NCI-H345 treated with DMSO at 0.1 percent for 48 hours (cell line): ENCODE data around the gene NNAT.

Source experiments
- DNase-seq: peaks from one replicate; lab custom pipeline; 2025; ENCODE audit not compliant: unreplicated experiment; lab: John Stamatoyannopoulos, UW

NNAT gene

GRCh38 chr20:37523911-37524700 lies 3.1 kb downstream of the NNAT start:
- no peak for DNase-seq

GRCh38 chr20:37524859-37525708 lies 4.0 kb downstream of the NNAT start:
- DNase-seq = no peak

- DNase-seq = no peak
These were observed 4.8 kb downstream of the NNAT start for GRCh38 chr20:37525810-37526209.

GRCh38 chr20:37526238-37526838 lies 5.3 kb downstream of the NNAT start:
- peak; percentile 16 for DNase-seq

GRCh38 chr20:37526839-37527637 lies 6.0 kb downstream of the NNAT start:
- no peak for DNase-seq

- DNase-seq = peak; percentile 95
These were observed 6.8 kb downstream of the NNAT start, which contains the start of gene BLCAP for GRCh38 chr20:37527638-37528445. Gene BLCAP (minus strand): TSS chr20:37527876. CDS start chr20:37519174, 8,702 bp downstream.

GRCh38 chr20:37528446-37529213 lies 7.6 kb downstream of the NNAT start:
- DNase-seq = no peak

DNA sequence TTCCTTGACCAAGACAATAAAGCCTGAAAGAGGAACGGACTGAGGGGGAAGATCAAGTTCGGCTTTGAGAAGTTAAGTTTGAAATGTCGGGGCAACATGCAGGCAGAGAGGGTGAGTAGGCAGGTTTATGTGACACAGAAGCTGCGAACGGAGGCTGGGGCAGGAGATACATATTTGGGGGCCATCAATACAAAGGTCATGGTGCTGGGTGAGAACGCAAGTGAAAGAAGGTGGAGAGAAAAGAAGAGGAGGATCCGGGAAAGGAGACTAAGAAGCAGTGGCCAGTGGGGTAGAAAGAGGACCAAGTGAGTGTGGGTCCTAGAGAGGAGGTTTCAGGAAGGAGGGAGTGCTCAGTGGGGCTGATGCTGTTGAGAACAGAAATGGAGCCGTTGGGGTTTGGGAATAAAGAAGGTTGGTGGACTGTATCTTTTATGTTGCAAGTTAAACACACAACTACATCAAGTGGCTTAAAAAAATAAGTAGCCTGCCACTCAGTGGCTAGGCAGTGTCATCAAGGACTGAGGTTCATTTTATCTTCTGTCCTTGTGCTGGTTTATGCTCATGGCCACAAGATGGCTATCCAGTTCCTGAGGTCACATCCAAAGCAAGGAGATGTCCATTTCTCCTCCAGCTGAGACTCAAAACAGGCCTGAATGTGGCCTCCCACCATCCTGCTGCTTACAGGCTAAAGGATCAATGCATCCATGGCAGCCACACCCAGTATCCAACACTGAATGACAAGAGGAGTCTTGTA lies 8.3 kb downstream of the NNAT start:
- DNase-seq = no peak

GRCh38 chr20:37529968-37530600 lies 9.0 kb downstream of the NNAT start:
- no peak for DNase-seq

- DNase-seq = no peak
These were observed 9.6 kb downstream of the NNAT start for GRCh38 chr20:37530696-37531095.

DNA sequence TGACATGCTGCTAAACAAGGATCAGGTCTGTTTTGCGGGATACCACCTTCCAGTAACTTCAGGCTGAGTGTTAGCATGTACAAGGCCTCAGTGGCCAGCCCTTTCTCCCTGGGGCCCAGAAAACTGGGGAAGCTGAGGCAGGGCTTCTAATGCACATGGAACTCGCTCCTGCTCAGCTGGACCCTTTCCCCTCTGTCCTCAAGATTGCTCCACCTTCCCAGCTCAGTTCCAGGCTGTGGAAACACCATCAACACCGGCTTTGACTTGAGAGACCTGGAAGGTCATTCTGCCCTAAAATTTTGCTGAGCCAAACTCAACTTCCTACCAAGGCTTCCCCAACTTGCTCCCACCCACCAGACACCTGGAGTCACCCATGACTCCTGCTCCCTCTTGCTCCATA lies 10.8 kb downstream of the NNAT start:
- DNase-seq = no peak

DNA sequence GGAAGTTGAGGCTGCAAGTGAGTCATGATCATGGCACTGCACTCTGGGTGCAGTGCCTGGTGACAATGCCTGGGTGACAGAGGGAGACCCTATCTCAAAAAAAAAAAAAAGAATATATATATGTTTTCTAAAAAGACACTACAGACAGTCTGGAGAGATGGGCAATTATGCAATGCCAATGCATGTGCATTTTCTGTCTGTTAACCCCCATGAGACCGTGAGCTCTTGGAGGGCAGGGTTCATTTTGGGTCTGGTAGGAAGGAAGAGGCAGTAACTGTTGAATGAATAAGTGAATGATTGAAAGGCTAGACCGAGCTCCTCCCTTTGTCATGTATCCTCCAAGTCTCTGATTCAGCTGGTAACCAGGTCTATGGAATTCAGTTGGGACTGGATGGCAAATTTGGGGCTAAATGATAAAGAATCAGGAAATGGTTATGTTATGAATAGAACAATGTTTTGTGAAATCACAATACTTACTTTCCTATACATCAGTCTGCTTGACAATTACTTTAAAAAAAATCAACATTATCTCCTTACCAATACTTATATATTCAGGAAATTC lies 12.2 kb downstream of the NNAT start:
- DNase-seq = no peak

DNA sequence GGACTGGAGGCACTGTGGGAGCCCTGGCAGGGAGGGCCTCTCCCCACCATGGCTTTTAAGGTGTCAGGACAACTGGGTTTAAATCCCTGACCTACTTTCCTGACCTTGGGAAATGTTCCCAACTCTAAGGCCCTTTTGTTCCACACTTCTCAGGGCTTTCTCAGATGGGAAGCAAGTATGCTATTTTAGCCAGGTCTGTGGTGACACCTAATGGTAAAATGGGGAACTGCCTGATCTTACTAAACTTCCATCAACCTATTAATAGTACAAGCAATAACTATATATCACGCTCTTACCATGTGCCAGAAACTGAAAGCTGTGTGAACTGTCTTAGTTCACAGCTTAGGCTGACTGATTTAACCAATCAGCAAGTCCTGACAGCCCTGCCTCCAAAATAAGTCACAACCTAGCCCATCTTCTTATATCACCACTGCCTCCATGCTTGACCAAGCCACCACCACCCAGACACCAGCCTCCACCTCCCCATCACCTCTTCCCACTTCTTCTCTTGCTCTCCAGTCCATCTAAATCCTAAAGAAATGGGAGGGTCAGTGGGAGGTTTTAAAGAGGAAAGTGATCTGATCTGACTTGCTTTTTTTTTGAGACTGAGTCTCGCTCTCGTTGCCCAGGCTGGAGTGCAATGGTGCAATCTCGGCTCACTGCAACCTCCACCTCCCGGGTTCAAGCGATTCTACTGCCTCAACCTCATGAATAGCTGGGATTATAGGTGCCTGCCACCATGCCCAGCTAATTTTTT lies 13.5 kb downstream of the NNAT start:
- DNase-seq = peak; percentile 77

DNA sequence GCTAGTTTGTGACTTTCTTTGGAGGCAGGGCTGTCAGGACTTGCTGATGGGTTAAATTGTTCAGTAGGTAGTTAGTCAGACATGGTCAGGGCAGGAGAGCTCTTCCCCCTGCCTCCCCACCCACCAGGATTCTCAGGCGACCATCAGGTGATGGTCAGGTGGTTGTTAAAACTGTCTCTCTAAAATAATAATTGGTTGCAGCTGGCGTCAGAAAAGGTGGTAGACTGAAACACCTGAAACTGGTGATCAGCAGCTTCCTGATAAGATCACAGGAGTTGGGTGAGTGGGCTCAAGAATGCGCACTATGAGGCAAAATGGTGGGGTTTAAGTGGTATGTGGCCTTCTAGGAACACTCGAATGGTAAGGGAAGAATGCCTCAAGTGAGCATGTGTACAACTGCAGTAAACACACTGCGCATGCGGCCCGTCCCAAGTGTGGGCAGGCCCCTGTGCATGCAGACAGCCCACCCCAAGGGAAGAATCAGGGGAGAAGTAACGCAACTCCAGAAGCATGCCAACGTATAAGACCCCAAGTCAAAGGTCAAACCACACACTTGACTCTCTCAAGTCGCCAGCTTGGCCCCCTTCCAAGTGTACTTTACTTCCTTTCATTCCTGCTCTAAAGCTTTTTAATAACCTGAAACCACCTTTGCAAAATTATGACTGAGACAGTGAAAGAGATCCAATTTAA lies 14.5 kb downstream of the NNAT start:
- DNase-seq = no peak

DNA sequence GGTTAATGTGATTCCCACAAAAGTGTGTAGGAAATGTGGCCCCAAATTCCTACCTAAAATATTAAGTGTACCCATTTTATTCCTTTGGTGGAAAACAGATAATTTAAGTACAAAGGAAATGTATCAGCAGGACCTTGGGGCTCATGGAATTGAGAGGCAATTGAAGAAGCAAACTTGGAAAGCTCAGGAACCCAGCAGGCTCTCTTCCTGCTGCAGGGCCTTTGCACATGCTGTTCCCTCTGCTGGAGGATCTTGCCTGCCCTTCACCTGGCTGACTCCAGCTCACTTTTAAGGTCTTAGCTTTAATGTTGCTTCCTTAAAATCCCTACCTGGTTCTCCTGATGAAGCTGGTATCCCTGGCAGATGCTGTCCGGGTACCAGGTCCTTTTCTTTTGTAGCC lies 16.5 kb downstream of the NNAT start:
- DNase-seq = no peak

DNA sequence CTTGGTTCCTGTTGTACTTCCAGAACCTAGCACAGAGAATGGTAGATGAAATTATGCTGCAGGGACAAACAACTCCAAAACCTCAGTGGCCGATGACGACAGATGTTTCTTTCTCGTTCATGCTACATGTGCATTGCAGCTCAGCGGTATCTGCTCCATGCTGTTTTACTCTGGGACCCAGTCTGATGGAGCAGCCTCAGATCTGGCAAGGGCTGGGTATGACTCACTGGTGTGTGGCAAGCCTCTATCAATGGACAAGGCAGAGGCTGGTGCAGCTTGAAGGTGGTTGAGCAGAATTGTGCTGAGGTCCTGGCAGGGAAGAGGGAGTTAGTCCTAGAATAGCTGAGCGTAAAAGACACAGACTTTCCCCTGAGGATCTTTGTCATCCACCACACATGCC lies 17.0 kb downstream of the NNAT start:
- no peak for DNase-seq

- DNase-seq = no peak
These were observed 18.4 kb downstream of the NNAT start for GRCh38 chr20:37539424-37539823.
